Measurements from ENCODE around the gene MAGI1.
"Not testable (repeated sequence)": the region's sequence is repeated elsewhere in the genome, so short reads cannot be mapped to it uniquely, and the experiment has no call there.

MAGI1 gene

DNA sequence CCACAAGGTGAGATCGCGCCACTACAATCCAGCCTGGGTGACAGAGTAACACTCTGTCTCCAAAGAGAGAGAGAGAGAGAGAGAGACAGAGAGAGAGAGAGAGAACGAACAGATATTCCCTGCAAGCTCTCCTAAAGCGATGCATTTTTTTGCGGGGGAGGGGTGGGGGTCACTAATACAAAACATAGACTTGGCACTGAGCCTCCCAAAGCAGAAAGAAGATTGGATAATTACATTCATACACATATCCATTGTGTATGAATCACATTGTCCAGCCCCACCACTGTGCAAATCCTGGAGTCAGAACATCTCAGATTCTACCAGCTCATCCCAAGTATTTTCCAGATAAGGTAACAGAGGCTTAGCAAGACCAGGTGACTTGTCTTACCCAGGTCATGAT, 459.9 kb downstream of the MAGI1 start:
- DNase-seq, result no peak

DNA sequence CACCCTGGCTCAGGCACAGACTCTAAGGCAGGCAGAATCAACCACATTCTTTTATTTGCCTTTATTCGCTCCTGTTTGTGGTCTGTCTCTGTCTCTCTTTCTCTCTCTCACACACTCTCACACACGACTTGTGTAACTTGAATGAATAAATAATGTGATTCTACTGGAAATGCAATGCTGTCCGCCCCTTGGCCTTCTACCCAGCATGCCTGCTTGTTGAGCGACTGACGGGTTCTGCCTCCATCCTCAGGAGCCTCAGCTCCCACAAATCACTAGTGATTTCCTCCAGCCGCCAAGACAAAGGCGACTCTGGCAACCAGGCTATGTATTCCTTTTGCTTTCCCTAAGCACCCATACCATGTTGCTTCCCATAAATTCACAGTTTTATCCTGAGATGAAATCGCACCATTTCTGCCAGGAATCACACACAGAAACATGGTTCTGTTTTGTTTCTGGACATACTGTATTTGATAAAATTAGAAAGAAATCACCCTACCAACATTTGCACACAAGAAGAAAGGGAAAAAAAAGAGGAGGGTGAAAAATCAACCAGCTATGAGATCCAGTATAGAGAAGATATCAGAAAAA, 460.8 kb downstream of the MAGI1 start:
- no peak for DNase-seq

DNA sequence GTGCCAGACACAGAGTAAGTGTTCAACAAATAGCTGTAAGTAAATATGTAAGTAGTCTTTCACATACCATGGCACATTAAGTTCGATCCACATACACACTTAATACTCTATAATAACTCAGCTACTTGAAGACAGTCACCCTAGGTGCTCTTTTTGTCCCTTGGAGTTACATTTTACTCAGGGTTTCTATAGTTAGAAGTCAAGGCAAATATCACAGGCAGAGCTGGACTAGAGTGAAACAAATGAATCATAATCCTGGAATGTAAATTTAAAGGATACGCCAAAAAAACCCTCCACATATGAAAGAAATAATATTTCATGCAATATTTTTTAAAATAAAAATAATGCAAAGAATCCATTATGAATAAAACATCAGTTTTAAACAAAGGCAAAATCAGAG, 461.8 kb downstream of the MAGI1 start:
- no peak for DNase-seq

DNA sequence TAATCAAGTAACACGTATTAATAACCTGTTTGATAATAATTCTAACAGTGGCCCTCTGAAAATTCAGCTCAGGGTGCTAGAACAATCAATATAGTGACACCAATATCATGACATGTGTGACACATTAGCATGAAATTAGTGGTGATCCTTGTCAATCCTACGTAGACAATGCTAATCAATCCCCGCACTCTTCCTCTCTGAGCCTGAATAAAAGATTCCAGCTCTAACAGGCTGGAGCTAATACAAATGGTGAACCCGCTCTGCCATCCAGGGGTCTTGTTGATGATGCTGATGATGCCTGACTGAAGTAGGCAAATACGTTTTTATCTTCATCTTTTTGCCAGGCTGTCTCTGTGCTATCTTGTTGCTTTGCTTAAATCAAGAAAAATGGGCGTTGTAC, 462.5 kb downstream of the MAGI1 start:
- DNase-seq, result no peak

DNA sequence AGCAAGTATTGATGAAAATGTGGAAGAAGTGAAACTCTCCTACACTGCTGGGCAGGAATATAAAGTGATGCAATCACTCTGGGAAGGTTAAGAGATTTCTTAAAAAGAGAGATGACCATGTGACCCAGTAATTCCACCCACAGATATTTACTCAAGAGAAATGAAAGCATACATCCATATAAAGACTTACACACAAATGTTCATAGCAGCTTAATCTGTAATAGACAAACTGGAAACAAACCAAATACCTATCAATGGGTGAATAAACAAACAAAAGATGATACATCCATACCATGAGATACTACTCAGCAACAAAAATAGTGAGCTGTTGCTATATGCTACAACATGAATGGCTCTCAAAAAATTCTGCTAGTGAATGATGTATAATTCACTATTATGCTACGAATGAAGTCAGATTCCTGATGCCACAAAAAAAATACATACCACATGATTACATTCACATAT, 463.3 kb downstream of the MAGI1 start:
- DNase-seq, result no peak

DNA sequence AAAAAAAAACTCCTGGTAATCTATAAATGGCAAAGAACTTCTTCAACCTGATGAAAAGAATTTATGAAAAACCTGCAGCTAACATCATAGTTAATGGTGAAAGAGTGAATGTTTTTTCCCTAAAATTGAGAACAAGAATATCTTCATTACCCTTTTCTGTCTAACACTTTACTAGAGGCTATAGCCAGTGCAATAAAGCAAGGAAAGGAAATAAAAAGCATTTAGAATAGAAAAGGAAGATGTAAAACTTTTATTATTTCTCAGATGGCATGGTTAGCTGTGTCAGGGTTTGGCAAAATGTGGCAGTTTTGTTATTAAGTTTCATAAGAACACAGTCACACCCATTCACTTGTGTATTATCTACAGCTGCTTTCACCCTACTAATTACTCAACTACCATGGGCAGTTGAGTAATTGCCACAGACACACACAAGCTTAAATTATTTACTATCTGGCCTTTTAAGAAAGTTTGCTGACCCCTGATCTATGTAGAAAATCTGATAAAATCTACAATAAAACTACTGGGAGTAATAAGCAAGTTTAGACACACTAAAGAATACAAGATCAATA, 465.1 kb downstream of the MAGI1 start:
- DNase-seq, result no peak

DNA sequence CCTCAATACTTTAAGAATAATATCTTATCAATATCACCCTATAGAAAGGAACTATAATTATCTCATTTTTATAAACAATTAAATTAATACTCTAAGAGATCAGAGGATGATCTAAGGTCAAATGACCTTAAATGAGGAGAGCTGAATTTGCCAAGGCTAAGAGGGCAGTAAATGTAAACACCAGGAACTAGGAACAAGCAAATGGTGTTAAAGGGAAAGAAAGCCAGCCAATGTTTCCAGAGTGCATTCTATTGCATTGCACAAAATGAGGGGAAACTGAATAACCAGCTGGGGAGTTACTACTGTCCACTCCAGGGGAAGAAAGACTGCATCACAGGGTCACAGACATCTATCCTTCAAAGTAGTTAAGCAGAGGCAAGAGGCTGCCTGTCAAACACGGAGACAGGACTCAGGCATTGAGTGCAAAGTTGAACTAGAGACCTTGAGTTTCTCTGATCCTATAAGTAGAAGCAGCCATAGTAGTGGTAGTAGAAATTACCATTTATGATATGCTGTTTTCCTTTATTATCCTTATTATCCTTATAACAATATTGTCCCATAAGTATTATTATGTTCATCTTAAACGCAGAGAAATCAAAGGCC, 466.4 kb downstream of the MAGI1 start:
- no peak for DNase-seq

DNA sequence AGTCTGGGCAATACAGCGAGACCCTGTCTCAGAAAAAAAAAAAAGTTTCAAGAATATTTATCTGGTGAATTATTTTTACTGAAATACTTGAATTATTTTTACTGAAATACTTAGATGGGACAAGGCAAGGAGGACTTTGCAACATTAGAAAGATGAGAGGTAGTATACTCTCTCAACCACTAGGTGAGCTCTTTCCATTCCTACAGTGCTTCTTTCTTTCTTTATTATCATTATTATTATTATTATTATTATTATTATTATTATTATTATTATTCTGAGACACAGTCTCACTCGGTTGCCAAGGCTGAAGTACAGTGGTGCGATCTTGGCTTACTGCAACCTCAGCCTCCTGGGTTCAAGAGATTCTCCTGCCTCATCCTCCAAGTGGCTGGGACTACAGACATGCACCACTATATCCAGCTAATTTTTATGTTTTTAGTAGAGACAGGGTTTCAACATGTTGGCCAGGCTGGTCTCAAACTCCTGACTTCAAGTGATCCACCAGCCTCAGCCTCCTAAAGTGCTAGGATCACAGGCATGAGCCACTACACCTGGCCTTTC, 468.8 kb downstream of the MAGI1 start:
- DNase-seq, result no peak

DNA sequence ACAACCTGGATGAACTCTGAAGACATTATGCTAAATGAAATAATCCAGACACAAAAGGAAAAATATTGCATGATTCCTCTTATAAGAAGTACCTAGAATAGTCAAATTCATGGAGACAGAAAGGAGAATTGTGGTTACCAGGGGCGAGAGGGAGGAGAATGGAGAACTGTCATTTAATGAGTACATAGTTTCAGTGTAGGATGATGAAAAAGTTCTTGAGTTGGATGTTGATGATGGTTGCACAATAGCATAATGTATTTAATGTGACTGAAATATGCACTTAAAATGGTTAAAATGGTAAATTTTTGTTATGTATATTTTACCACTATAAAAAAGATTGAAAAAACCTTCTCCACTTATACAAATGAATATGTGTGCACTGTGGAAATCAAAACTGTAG, 469.6 kb downstream of the MAGI1 start:
- no peak for DNase-seq

DNA sequence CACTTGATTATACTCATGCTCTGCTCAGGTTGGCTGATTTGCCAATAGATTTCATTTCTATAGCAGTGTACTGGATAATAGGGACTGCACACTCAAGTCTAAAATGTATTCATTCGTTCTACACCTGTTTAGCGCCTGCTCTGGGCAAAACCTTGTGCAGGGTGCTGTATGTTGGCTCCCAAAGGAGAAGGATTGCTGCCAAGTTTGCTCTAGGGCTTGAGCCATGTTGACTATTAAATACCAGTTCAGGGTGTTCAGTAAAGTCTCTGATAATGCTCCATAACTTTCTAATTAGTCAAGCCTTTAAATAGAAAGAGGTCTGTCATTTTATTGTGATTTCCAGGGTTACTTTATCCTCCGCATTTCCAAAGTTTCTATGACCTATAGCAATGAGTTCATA, 470.2 kb downstream of the MAGI1 start:
- DNase-seq, result no peak

DNA sequence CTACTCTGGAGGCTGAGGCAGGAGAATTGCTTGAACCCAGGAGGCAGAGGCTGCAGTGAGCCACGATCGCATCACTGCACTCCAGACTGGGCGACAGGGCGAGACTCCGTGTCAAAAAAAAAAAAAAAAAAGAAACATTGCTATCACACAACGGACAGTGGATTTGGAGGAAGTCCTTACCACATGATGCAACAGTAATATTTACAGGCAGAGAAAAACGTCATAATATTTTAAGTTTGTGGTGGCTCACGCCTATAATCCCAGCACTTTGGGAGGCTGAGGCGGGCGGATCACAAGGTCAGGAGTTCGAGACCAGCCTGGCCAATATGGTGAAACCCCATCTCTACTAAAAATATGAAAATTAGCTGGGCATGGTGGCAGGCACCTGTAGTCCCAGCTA, 473.0 kb downstream of the MAGI1 start:
- not testable (repeated sequence) for DNase-seq

DNA sequence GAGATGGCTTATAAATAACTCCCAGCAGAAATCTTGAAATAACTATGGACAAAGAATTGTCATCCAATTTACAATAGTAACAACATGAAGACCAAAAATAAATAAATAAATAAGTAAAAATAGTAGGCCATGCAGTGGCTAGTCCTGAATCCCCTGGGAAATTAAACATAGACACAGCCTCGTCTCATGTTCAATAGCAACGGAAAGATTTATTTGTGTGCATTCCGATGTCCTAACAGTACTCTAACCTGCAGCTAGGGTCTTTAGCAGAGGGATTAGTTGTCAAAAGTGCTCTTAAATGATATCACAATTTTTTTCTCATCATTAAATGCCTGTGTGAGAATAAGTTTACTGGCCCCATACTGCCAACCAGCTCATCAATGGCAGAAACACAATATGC, 474.2 kb downstream of the MAGI1 start:
- no peak for DNase-seq

DNA sequence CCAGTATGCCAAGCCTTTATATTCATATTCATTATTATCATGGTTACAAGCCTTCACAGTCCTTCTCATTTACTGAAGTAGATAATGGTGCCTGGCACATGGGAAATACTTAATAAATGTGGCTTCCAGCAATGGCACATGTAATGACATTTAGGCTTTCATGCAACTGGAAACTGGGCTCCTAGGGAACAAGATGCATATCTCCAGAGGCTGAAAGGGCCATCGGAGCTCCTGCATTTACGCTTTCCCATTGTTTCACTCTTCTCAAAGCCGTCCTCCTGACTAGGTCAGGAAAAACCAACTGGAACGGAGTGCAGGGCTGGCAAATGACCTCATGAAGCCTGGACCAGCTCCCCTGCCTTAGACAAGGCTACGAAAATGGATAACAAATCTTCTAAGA, 474.9 kb downstream of the MAGI1 start:
- DNase-seq, result no peak

DNA sequence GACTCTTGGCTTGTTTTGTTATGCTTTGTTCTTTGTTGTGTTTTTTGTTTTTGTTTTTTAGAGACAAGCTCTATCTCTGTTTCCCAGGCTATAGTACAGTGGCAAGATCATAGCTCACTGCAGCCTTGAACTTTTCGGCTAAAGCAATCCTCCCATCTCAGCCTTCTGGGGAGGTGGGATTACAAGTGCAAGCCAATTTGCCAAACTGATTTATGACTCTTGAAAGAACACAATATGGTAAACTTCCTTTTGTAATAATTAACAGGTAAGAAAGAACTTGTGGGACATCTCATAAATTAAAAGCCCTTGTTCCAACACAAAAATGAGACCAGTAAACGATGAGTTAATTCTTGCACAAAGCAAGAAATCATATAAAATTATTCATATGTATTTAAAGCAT, 476.3 kb downstream of the MAGI1 start:
- no peak for DNase-seq

DNA sequence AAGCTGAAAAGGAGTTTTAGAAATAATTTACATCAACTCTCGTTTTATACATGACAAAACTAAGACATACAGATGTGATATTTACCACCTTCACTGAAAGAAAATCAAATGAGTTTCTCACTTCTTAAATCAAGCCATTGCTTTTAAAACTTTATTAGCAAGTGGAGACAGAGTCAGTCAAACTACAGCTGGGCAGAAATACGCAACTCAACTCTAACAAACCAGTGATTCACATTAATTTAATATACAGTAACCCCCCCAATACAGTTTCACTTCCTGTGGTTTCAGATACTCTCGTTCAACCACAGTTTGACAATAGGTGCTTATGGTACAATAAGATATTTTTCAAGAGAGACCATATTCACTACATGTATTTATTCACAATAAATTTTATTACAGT, 477.1 kb downstream of the MAGI1 start:
- no peak for DNase-seq

DNA sequence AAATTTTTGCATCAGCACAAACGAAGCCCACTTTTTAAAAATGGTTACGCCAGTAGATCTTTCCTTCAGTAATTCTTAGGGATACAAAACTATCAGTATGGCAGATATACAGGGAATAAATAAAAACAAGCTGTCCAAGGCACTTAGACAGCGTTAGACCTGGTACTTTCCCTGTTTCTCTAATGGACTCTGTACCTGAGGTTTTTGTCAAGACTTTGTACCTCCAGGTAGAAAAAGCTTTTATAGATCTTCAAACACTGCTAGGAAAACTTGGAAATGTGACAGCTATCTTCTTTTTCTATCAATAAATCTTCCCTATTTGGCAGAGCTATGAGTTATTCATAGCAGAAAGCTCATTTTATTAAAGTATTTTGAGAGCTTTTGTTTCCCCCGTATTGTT, 477.8 kb downstream of the MAGI1 start:
- no peak for DNase-seq

DNA sequence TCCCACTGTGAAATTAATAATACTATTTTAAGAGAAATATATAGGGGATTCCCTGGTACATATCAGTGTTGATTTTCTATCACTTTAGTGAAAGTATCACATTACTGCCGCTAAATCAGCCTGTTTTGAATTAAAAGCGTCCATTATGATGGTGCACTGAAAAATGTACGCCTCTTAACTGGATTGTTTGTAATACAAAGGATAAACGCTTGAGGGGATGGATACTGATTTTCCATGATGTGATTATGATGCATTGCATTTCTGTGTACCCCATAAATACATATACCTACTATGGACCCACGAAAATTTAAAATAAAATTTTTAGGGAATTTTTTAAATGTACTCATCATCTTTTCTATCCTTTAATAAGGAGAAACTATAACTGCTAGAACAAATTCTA, 478.6 kb downstream of the MAGI1 start:
- DNase-seq, result no peak

DNA sequence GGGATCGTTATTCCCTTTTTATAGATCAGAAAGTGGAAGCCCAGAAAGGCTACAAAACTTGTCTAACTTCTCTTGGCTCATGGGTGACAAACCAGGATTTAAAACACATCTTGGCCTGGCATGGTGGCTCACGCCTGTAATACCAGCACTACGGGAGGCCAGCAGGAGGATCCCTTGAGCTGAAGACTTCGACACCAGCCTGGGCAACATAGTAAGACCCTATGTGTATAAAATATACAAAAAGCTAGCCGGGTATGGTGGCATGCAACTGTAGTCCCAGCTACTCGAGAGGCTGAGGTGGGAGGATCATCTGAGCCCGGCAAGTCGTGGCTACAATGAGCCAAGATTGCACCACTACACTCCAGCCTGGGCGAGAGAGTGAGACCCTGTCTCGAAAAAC, 479.1 kb downstream of the MAGI1 start:
- DNase-seq, result no peak

DNA sequence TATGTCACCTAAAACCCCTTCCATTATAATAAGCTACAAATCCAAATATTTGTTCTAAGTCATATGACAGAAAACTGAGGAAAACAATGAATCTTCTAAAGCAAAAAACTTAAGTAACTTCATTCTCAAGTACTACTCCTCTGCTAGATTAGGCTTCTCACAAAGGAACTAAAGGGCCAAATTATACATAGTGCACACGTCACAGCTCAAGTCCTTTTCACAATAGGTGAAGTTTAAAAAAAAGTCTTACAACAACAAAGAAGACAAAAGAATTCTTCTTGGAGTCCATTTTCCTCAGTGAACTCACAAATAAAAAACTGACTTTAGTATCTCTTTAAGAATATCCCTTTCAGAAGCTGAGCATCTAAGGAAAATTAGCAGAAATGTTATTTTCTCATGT, 479.9 kb downstream of the MAGI1 start:
- no peak for DNase-seq

DNA sequence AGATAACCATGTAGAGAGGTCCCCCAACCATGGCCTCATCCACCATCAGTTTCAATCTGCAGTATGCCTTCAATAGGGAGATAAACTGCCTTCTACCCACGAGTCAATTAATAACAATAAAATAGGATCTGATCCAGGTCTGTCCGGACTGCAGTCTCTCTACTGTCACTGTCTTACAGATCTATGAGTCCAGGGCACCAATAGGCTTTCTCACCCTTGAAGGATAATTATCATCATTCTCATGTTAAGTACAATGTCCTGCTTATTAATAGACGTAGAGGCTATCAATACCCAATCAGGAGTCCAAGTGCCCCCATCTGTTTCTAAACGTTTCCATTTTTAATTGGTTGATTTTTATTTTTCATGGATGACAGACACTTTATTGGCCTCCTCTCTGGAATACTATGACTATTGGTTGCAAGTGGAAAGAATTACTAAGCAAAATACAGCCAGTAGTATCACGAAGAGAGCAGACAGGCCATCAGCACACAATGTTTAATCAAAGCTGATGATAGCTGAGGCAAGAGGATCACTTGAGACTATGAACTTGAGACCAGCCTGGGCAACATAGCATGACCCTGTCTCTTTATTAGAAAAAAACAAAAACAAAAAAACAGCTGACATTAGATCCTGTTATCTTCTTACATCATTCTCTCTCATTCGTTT, 480.7 kb downstream of the MAGI1 start:
- no peak for DNase-seq

DNA sequence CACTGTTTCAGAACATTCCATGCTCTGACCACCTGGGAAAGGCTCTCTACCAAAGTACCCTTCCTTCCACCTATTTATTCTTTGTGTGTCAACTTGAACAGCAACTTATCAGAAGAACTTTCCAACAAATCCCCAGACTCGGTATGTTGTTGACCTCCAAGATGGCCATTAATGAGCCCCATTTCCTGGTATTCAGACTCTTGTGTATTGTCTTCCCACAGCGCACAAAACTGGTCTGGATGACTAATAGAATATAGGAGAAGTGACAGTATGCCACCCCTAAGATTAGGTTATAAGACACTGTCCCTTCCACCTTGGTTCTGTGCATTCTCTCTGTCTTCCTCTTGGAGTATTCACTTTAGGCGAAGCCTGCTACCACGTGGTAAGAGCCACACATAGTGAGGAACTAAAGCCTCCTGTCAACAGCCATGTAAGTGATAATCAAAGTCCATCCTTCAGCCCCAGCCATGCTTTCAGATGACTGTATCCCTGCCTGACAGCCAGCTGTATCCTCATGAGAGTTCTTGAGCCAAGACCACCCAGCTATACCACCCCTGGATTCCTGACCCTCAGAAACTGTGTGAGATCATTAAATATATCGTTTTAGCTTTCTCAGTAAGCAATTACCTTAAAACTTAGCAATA, 481.7 kb downstream of the MAGI1 start:
- no peak for DNase-seq

DNA sequence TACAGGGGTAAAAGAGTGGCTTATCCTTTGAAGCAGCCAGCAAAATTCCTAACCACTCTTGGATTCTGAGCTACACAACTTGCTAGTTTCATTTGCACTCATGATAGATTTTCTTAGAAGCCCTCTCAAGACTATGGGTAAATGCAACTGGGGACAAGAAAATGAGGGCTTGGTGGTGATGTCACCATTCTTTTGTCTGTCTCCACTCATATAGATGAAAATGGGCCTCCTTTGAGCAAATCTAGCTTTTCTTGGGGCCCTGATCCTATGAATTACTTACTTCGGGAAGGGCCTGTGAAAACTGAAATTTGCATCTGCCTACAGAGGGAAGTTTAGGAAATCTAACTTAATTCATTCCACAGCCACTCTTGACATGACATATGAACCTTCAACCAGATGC, 486.3 kb downstream of the MAGI1 start:
- no peak for DNase-seq

DNA sequence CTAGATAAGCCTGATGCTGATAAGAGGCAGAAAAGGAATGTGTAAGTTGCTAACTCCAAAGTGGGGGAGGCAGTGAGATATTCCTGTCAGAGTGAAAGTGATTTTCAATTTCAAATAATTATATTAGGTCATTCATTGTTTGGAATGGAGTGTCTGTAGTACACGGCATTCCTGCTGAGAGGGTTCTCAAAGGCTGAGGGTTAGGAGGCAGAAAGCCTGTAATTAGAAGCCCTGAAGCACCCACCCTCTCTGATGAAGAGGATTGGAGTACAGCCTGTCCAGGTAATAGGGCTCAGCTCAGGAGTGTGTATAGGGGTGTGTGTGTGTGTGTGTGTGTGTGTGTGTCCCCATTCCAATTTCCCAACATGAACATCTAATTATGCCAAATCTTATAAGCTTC, 486.8 kb downstream of the MAGI1 start:
- DNase-seq, result no peak

DNA sequence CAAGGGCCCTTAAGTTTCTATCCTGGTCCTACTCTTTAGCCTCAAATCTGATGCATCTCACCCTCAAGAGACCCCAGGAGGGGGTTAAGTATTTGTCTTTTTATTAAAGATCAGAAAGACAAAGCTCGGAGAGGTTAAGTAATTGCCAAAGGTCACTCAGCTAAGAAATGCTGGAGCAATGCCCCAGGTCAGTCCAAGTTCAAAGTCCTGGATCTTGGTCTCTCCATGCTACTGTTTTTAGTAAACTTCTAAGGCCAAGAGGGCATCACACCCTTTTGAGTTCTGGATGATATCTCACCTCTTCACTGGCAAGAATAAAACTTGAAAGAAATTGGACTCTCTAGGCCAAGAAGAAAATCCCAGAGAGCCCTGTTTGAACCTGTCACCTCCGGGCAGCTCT, 488.6 kb downstream of the MAGI1 start:
- no peak for DNase-seq

Data from activated gamma-delta T cell treated with Interleukin-2 at 50 U/mL for 16 hours (primary cell).